ENCODE results near the gene MARVELD1. TPM values are rescaled to one million over a fixed set of nuclear protein-coding genes. Genes with fewer than 3 reads are reported as not detected.

The MARVELD1 gene
- total RNA-seq, 4 donors from 2014 or later: 5.6 to 24.6 (median 13.6) TPM

Other genes starting within 250 kb of the MARVELD1 start
- gene MMS19, start 215.3 kb upstream of the MARVELD1 start, total RNA-seq: 100 to 1,000 TPM in 3 of 4 donors, 10 to 100 TPM in 1; 62.8 to 116 (median 106) TPM
- 1 to 10 TPM in 3 of 4 donors, under 1 TPM in 1; 0.40 to 4.1 (median 3.2) TPM for gene UBTD1, start 214.8 kb upstream of the MARVELD1 start, total RNA-seq
- gene ANKRD2, start 141.0 kb upstream of the MARVELD1 start, total RNA-seq: not detected
- gene HOGA1, start 129.3 kb upstream of the MARVELD1 start, total RNA-seq: not detected
- gene C10orf62, start 124.0 kb upstream of the MARVELD1 start, total RNA-seq: not detected
- 1 to 10 TPM in 1 of 4 donors, under 1 TPM in 2, not detected in 1; 0.95 to 1.8 (median 0.96) TPM for gene MORN4, start 80.2 kb upstream of the MARVELD1 start, total RNA-seq
- 10 to 100 TPM in 2 of 4 donors, 1 to 10 TPM in 2; 7.6 to 19.1 (median 11.3) TPM for gene PI4K2A, start 73.1 kb upstream of the MARVELD1 start, total RNA-seq
- 10 to 100 TPM; 24.3 to 79.3 (median 47.9) TPM for gene AVPI1, start 26.5 kb upstream of the MARVELD1 start, total RNA-seq
- 100 to 1,000 TPM in 1 of 4 donors, 10 to 100 TPM in 3; 46.4 to 102 (median 63.9) TPM for gene ZFYVE27, start 23.4 kb downstream of the MARVELD1 start, total RNA-seq
- gene SFRP5, start 58.3 kb downstream of the MARVELD1 start, total RNA-seq: 10 to 100 TPM in 1 of 4 donors, 1 to 10 TPM in 3; 3.8 to 10.1 (median 5.8) TPM
- under 1 TPM in 2 of 4 donors, not detected in 2; 0.14 to 0.16 TPM for gene GOLGA7B, start 136.1 kb downstream of the MARVELD1 start, total RNA-seq